Measurements from ENCODE around the gene TARBP1. TPM values are rescaled to one million over a fixed set of nuclear protein-coding genes. Genes with fewer than 3 reads are reported as not detected.
"Not testable (repeated sequence)": the region's sequence is repeated elsewhere in the genome, so short reads cannot be mapped to it uniquely, and the experiment has no call there.

The TARBP1 gene
- 48.5 TPM for polyA plus RNA-seq (2012; ENCODE audit: insufficient read depth, insufficient read length)

GRCh38 chr1:234478481-234479309 is at the start of gene TARBP1:
Gene TARBP1 (minus strand): TSS chr1:234479179. CDS start chr1:234479103, 76 bp downstream.
- peak within 1 kb of the TSS; percentile 69 for H3K4me3 ChIP-seq (ENCODE audit: low read length)
- peak; percentile 60 for DNase-seq (ENCODE audit: low read depth, low spot score)

GRCh38 chr1:234528074-234528865 is 49.3 kb upstream of the TARBP1 start:
- no peak for DNase-seq (ENCODE audit: low read depth, low spot score)
- no peak overlapping the region for H3K4me3 ChIP-seq (ENCODE audit: low read length)

GRCh38 chr1:234527346-234527745 is 48.4 kb upstream of the TARBP1 start:
- peak overlapping the region; percentile 11 for H3K4me3 ChIP-seq (ENCODE audit: low read length)
- no peak for DNase-seq (ENCODE audit: low read depth, low spot score)

- no peak overlapping the region for H3K4me3 ChIP-seq (ENCODE audit: low read length)
- no peak for DNase-seq (ENCODE audit: low read depth, low spot score)
Measured at GRCh38 chr1:234526922-234527321, 47.9 kb upstream of the TARBP1 start.

- no peak for DNase-seq (ENCODE audit: low read depth, low spot score)
- H3K4me3 ChIP-seq (ENCODE audit: low read length) = no peak overlapping the region
Measured at GRCh38 chr1:234525099-234525799, 46.3 kb upstream of the TARBP1 start.

- no peak overlapping the region for H3K4me3 ChIP-seq (ENCODE audit: low read length)
- no peak for DNase-seq (ENCODE audit: low read depth, low spot score)
Measured at GRCh38 chr1:234521836-234522235, 42.9 kb upstream of the TARBP1 start.

GRCh38 chr1:234520908-234521817 is 42.2 kb upstream of the TARBP1 start:
- no peak overlapping the region for H3K4me3 ChIP-seq (ENCODE audit: low read length)
- no peak for DNase-seq (ENCODE audit: low read depth, low spot score)

GRCh38 chr1:234519506-234519905 is 40.5 kb upstream of the TARBP1 start:
- no peak overlapping the region for H3K4me3 ChIP-seq (ENCODE audit: low read length)
- DNase-seq (ENCODE audit: low read depth, low spot score) = peak; percentile 55

- no peak for DNase-seq (ENCODE audit: low read depth, low spot score)
- no peak overlapping the region for H3K4me3 ChIP-seq (ENCODE audit: low read length)
Measured at GRCh38 chr1:234518876-234519275, 39.9 kb upstream of the TARBP1 start.

GRCh38 chr1:234518086-234518485 is 39.1 kb upstream of the TARBP1 start:
- DNase-seq (ENCODE audit: low read depth, low spot score) = not testable (repeated sequence)

GRCh38 chr1:234517110-234517802 is 38.3 kb upstream of the TARBP1 start:
- no peak overlapping the region; the same call in 1 of the 2 replicates for H3K4me3 ChIP-seq (ENCODE audit: low read length)
- DNase-seq (ENCODE audit: low read depth, low spot score) = no peak

More at GRCh38 chr1:234518086-234518485, 39.1 kb upstream of the TARBP1 start:
- H3K4me3 ChIP-seq (ENCODE audit: low read length) = not testable (repeated sequence)

- no peak for DNase-seq (ENCODE audit: low read depth, low spot score)
- no peak overlapping the region for H3K4me3 ChIP-seq (ENCODE audit: low read length)
Measured at GRCh38 chr1:234515821-234516241, 36.9 kb upstream of the TARBP1 start.

GRCh38 chr1:234515411-234515810 is 36.4 kb upstream of the TARBP1 start:
- no peak overlapping the region for H3K4me3 ChIP-seq (ENCODE audit: low read length)
- DNase-seq (ENCODE audit: low read depth, low spot score) = no peak

GRCh38 chr1:234512451-234512861 is 33.5 kb upstream of the TARBP1 start:
- no peak overlapping the region for H3K4me3 ChIP-seq (ENCODE audit: low read length)
- no peak for DNase-seq (ENCODE audit: low read depth, low spot score)

- DNase-seq (ENCODE audit: low read depth, low spot score) = no peak
- no peak overlapping the region for H3K4me3 ChIP-seq (ENCODE audit: low read length)
Measured at GRCh38 chr1:234509457-234510328, 30.7 kb upstream of the TARBP1 start.

- no peak for DNase-seq (ENCODE audit: low read depth, low spot score)
- no peak overlapping the region for H3K4me3 ChIP-seq (ENCODE audit: low read length)
Measured at GRCh38 chr1:234507626-234508387, 28.8 kb upstream of the TARBP1 start.

Measured in Jurkat, Clone E6-1 (cell line).